ENCODE measurements around the gene ETV1.

DNA sequence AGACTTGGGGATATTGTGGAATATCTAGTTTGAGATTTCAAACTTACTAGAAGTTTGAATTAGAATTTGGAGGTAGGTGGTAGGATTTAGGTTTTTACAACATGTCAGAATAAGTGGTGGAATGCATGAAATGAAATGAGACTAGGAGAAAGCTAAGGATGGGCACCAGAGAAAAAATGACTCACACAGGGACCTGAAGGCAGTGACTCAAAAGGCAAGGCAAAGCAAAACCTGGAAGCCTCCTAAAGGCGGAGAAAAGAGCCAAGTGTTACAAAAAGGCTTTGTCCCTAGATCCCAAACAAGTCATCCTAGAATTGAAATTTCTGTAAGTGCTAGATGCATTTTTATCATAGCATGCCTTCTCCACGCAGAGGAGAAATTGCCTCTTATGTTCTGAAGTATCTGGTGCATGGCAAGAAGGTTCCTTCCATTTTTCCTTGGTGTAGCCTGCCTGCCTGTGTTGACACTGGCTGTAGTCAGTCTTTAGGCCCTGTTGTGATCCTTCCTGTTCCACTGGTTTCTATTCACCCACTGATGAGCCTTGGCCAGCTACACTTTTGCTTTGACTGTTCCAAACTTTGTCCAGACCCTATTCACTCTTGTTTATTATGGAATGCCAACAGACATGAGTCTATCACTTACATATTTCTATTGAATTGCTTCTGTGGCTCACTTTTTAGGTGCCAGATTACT lies 109.3 kb downstream of the ETV1 start:
- TF ChIP-seq, protein P1, sequence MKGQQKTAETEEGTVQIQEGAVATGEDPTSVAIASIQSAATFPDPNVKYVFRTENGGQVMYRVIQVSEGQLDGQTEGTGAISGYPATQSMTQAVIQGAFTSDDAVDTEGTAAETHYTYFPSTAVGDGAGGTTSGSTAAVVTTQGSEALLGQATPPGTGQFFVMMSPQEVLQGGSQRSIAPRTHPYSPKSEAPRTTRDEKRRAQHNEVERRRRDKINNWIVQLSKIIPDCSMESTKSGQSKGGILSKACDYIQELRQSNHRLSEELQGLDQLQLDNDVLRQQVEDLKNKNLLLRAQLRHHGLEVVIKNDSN (IDR thresholded peaks at IDR 0.05): no peak
- TF ChIP-seq CEBPB (IDR thresholded peaks at IDR 0.05) (no peak), FOXM1 (IDR thresholded peaks at IDR 0.05; ENCODE audit: borderline replicate concordance, low read depth) (no peak), NFIC (IDR thresholded peaks at IDR 0.05) (no peak), EP300 (IDR thresholded peaks at IDR 0.05; ENCODE audit: borderline replicate concordance) (no peak), RAD21 (IDR thresholded peaks at IDR 0.05; ENCODE audit: low read depth) (no peak)
